H1 (cell line): ENCODE data around the gene LAMTOR4. TPM values are rescaled to one million over a fixed set of nuclear protein-coding genes. Genes with fewer than 3 reads are reported as not detected.

Source experiments
- ATF2 ChIP-seq: IDR thresholded peaks from 2 replicates; pipeline ENCODE4 v1.6.1; 2012; ENCODE audit warnings: low read length, inconsistent platforms
- CHD7 ChIP-seq: fragments of 300-600 bp; sonication (generic); IDR thresholded peaks from 2 replicates; pipeline ENCODE4 v1.7.1; 2012; ENCODE audit warnings: low read length, moderate library complexity, mild to moderate bottlenecking, inconsistent platforms; ENCODE audit not compliant: insufficient replicate concordance
- CTBP2 ChIP-seq: IDR thresholded peaks from 2 replicates; pipeline ENCODE4 v1.7.0; 2011; ENCODE audit warnings: borderline replicate concordance, mild to moderate bottlenecking, moderate library complexity, mixed read lengths, low read length; ENCODE audit not compliant: insufficient read depth, insufficient read length
- JUN ChIP-seq: IDR thresholded peaks from 2 replicates; pipeline ENCODE4 v1.6.1; 2011; ENCODE audit warnings: low read depth, mild to moderate bottlenecking, improper control_type of control experiment, low read length
- KDM1A ChIP-seq: fragments of 200-600, 300-600 bp; sonication (generic); IDR thresholded peaks from 2 replicates; pipeline ENCODE4 v1.7.1; 2016; ENCODE audit warnings: mild to moderate bottlenecking, low read length, borderline replicate concordance
- POU5F1 ChIP-seq: IDR thresholded peaks from 2 replicates; pipeline ENCODE4 v1.6.1; 2011; ENCODE audit warnings: low read depth, mild to moderate bottlenecking, low read length, moderate library complexity
- SIRT6 ChIP-seq: IDR thresholded peaks from one replicate; pipeline ENCODE4 v1.7.1; 2012; ENCODE audit warnings: low read length, inconsistent platforms
- YY1 ChIP-seq: IDR thresholded peaks from 2 replicates; pipeline ENCODE4 v1.6.1; 2011; ENCODE audit warnings: low read depth, mild to moderate bottlenecking, low read length
- polyA plus RNA-seq, 7 experiments: library from polyadenylated mRNA; depleted of rRNA in 3 of 7; stranded (reverse) in 5 of 7; unstranded in 2 of 7; fragments of >200 nt in 5 of 7; fragments of 200-250 nt in 2 of 7; gene quantifications; 1 replicate in 5 of 7; 2 replicates in 1 of 7; 4 replicates in 1 of 7; pipeline versions ENCODE4 v1.2.1 to v1.2.3, GENCODE V29; 2011 to 2013; ENCODE audit warnings: missing spikeins in 2 of 7, mixed read lengths in 2 of 7
- total RNA-seq: library from RNA; stranded (reverse); fragmentation: NEBNext Ultra II Directional; extraction: Animal tissue kit (Norgen Biotek cat#: 25700); gene quantifications from 2 replicates; pipeline ENCODE4 v1.2.1, GENCODE V29; 2021

The LAMTOR4 gene
- total and polyA plus RNA-seq, 2 of the 8 experiments (the other 6 are each of a cell fraction or from before 2014, with no cell fraction given) = 153 to 622 TPM

GRCh38 chr7:100137851-100138760 lies 10.6 kb upstream of the LAMTOR4 start (continued):
- no peak for TF ChIP-seq POU5F1
- no peak for TF ChIP-seq YY1
- TF ChIP-seq KDM1A = no peak
- TF ChIP-seq CTBP2 = no peak
- no peak for TF ChIP-seq SIRT6
- no peak for TF ChIP-seq JUN
- no peak for TF ChIP-seq CHD7
- TF ChIP-seq ATF2 = no peak
